ENCODE results near the gene TSPEAR. TPM values are rescaled to one million over a fixed set of nuclear protein-coding genes. Genes with fewer than 3 reads are reported as not detected.
"Not testable (repeated sequence)": the region's sequence is repeated elsewhere in the genome, so short reads cannot be mapped to it uniquely, and the experiment has no call there.

Gene TSPEAR
- total and polyA plus RNA-seq, 2 of the 13 experiments (the other 11 are each of a cell fraction or from before 2014, with no cell fraction given) = 0.07 to 0.32 TPM

GRCh38 chr21:44691686-44692085 is 19.7 kb downstream of the TSPEAR start:
- POLR2A ChIA-PET = no interaction called here
- CTCF ChIA-PET (ENCODE audit: low intra/inter-chr PET ratio, low total read pairs) = no interaction called here
- no peak for FAIRE-seq

GRCh38 chr21:44689740-44690139 is 21.6 kb downstream of the TSPEAR start:
- H3K9me3 ChIP-seq (ENCODE audit: low read length) = peaks cover 16% of the 10 kb centered on the region
- H3K9ac ChIP-seq (ENCODE audit: insufficient read depth, low read depth, low read length); POLR2A ChIA-PET; H4K20me1 ChIP-seq (ENCODE audit: insufficient read depth, low read length); H3K36me3 ChIP-seq (replicated peaks in 1 of 2; ENCODE audit: control insufficient read depth in 1 of 2, insufficient read depth in 2 of 2, low read length in 2 of 2); in situ Hi-C loops (cut with HindIII; ENCODE audit: extremely low pct_ligation_motif_present, low pct_unique_long_range_greater_than_20kb); BruUV-seq (replicated peaks); H3K79me2 ChIP-seq (ENCODE audit: insufficient read depth, low read length); H3K4me2 ChIP-seq (ENCODE audit: low read depth, low read length); FAIRE-seq; ATAC-seq; H2AFZ ChIP-seq (ENCODE audit: low read length); H3K4me3 ChIP-seq (replicated peaks in 1 of 3; ENCODE audit: insufficient read depth in 1 of 3, low read depth in 2 of 3, low read length in 3 of 3); DNase-seq (ENCODE audit: low spot score); H3K27ac ChIP-seq (ENCODE audit: extremely low read length, insufficient read depth, low read length); CTCF ChIA-PET (ENCODE audit: low intra/inter-chr PET ratio, low total read pairs); H3K4me1 ChIP-seq (ENCODE audit: insufficient read depth, low read length): not testable (repeated sequence)
- intact Hi-C loops (cut with micrococcal nuclease; ENCODE audit: unreplicated experiment) = loop anchor here (10.0 kb wide), 1 partner anchor 55 kb away; the partner anchor contains the start of gene KRTAP10-10
- 40% methylated on average over 3 of the region's 3 CpGs for WGBS (ENCODE audit: low lambda C conversion rate)
- H3K27me3 ChIP-seq (ENCODE audit: control insufficient read depth in 1 of 2, insufficient read depth in 2 of 2, low read length in 2 of 2) = peaks cover 1 to 14% of the 10 kb centered on the region in 2 experiments; a peak in 3 of 5 replicates

More at GRCh38 chr21:44691686-44692085, 19.7 kb downstream of the TSPEAR start:
- H3K4me1 ChIP-seq (ENCODE audit: insufficient read depth, low read length) = peaks cover 17% of the 10 kb centered on the region
- peaks cover 16% of the 10 kb centered on the region for H3K9me3 ChIP-seq (ENCODE audit: low read length)
- H2AFZ ChIP-seq (ENCODE audit: low read length) = no peak overlapping the region
- no peak for ATAC-seq
- no peak overlapping the region for H3K4me2 ChIP-seq (ENCODE audit: low read depth, low read length)
- H4K20me1 ChIP-seq (ENCODE audit: insufficient read depth, low read length) = no peaks in the 10 kb centered on the region
- TF ChIP-seq SRSF1 (optimal IDR thresholded peaks at IDR 0.05; ENCODE audit: low read depth, low read length) = no peak
- TF ChIP-seq HNRNPL (IDR thresholded peaks at IDR 0.05; ENCODE audit: low read depth, low read length) = no peak
- no peak for TF ChIP-seq KLF15 (CRISPR knock-in tag; IDR thresholded peaks at IDR 0.05; ENCODE audit: borderline replicate concordance)
- TF ChIP-seq SOX13 (IDR thresholded peaks at IDR 0.05) = no peak
- TF ChIP-seq SOX13 (CRISPR knock-in tag; conservative IDR thresholded peaks at IDR 0.05 in 1 of 2, IDR thresholded peaks at IDR 0.05 in 1 of 2) = no peak
- TF ChIP-seq, protein P1, sequence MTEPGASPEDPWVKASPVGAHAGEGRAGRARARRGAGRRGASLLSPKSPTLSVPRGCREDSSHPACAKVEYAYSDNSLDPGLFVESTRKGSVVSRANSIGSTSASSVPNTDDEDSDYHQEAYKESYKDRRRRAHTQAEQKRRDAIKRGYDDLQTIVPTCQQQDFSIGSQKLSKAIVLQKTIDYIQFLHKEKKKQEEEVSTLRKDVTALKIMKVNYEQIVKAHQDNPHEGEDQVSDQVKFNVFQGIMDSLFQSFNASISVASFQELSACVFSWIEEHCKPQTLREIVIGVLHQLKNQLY (CRISPR knock-in tag; IDR thresholded peaks at IDR 0.05) = no peak
- WGBS (ENCODE audit: low lambda C conversion rate) = 0% methylated on average over 2 of the region's 2 CpGs
- no peak for DNase-seq (ENCODE audit: low spot score)
- H3K79me2 ChIP-seq (ENCODE audit: insufficient read depth, low read length) = no peaks in the 10 kb centered on the region
- H3K9ac ChIP-seq (ENCODE audit: insufficient read depth, low read depth, low read length) = no peak overlapping the region
- intact Hi-C loops (cut with micrococcal nuclease; ENCODE audit: unreplicated experiment) (loop anchor here (10.0 kb wide), 1 partner anchor 57 kb away; the partner anchor contains the start of gene KRTAP10-10), in situ Hi-C loops (cut with HindIII; ENCODE audit: extremely low pct_ligation_motif_present, low pct_unique_long_range_greater_than_20kb) (no loop called here)
- no peak overlapping the region for H3K27ac ChIP-seq (ENCODE audit: extremely low read length, insufficient read depth, low read length)
- H3K4me3 ChIP-seq (replicated peaks in 1 of 3; ENCODE audit: insufficient read depth in 1 of 3, low read depth in 2 of 3, low read length in 3 of 3) = no peak overlapping the region
- H3K27me3 ChIP-seq (ENCODE audit: control insufficient read depth in 1 of 2, insufficient read depth in 2 of 2, low read length in 2 of 2) = peaks cover 1 to 10% of the 10 kb centered on the region in 2 experiments; a peak in 3 of 5 replicates
- no peaks in the 10 kb centered on the region for H3K36me3 ChIP-seq (replicated peaks in 1 of 2; ENCODE audit: control insufficient read depth in 1 of 2, insufficient read depth in 2 of 2, low read length in 2 of 2)
- BruUV-seq (replicated peaks) = no TSS peak
